SIG-M5 treated with dmso at 0.1 percent for 504 hours (cell line): ENCODE data around the gene STK10.

Experiments used
- DNase-seq: peaks from one replicate; lab custom pipeline; 2025; ENCODE audit not compliant: unreplicated experiment; lab: John Stamatoyannopoulos, UW

STK10 gene

GRCh38 chr5:172093559-172093958 is 94.5 kb downstream of the STK10 start:
- DNase-seq: no peak

- no peak for DNase-seq
Measured at GRCh38 chr5:172091956-172092732, 95.9 kb downstream of the STK10 start.

GRCh38 chr5:172090976-172091547 is 97.0 kb downstream of the STK10 start:
- no peak for DNase-seq

GRCh38 chr5:172089298-172090117 is 98.5 kb downstream of the STK10 start:
- DNase-seq: no peak

- DNase-seq: no peak
Measured at GRCh38 chr5:172088801-172089200, 99.2 kb downstream of the STK10 start.

GRCh38 chr5:172086194-172086975 is 101.6 kb downstream of the STK10 start:
- no peak for DNase-seq

GRCh38 chr5:172085738-172086137 is 102.3 kb downstream of the STK10 start:
- no peak for DNase-seq

- no peak for DNase-seq
Measured at GRCh38 chr5:172082180-172082579, 105.8 kb downstream of the STK10 start.

GRCh38 chr5:172079876-172080275 is 108.1 kb downstream of the STK10 start:
- no peak for DNase-seq

- no peak for DNase-seq
Measured at GRCh38 chr5:172078726-172079345, 109.2 kb downstream of the STK10 start.

GRCh38 chr5:172077664-172078425 is 110.2 kb downstream of the STK10 start:
- DNase-seq: no peak

GRCh38 chr5:172076761-172077244 is 111.2 kb downstream of the STK10 start:
- DNase-seq: no peak

GRCh38 chr5:172075656-172076055 is 112.4 kb downstream of the STK10 start:
- DNase-seq: no peak

- DNase-seq: no peak
Measured at GRCh38 chr5:172074896-172075295, 113.1 kb downstream of the STK10 start.

GRCh38 chr5:172071309-172071875 is 116.6 kb downstream of the STK10 start:
- DNase-seq: no peak

- no peak for DNase-seq
Measured at GRCh38 chr5:172065431-172066065, 122.5 kb downstream of the STK10 start.

GRCh38 chr5:172064766-172065165 is 123.3 kb downstream of the STK10 start:
- DNase-seq: no peak

- no peak for DNase-seq
Measured at GRCh38 chr5:172064358-172064757, 123.7 kb downstream of the STK10 start.
